Astrocyte of the spinal cord (primary cell): Measurements from ENCODE around the gene PLAC9.

Source experiments
- DNase-seq: peaks from one replicate; pipeline ENCODE4 v3.0.0; 2011; ENCODE audit warnings: low read depth, low spot score
- H3K4me3 ChIP-seq: 2 replicates; pipeline ENCODE4 v1.5.1; 2011; ENCODE audit warnings: low read depth, mild to moderate bottlenecking, low read length, moderate library complexity
- in situ Hi-C: cut with HindIII; loops from 2 replicates; pipeline ENCODE4 v1.10.0; 2017; ENCODE audit warnings: low sequenced_read_pairs
- TF ChIP-seq, protein P1 (sequence below): IDR thresholded peaks from 2 replicates; pipeline ENCODE4 v1.5.1; 2012; ENCODE audit warnings: low read depth, mild to moderate bottlenecking, low read length, inconsistent platforms

Gene PLAC9

GRCh38 chr10:80187465-80188409 is 55.2 kb downstream of the PLAC9 start:
- H3K4me3 ChIP-seq = no peak overlapping the region
- in situ Hi-C loops = no loop called here
- TF ChIP-seq, protein P1, sequence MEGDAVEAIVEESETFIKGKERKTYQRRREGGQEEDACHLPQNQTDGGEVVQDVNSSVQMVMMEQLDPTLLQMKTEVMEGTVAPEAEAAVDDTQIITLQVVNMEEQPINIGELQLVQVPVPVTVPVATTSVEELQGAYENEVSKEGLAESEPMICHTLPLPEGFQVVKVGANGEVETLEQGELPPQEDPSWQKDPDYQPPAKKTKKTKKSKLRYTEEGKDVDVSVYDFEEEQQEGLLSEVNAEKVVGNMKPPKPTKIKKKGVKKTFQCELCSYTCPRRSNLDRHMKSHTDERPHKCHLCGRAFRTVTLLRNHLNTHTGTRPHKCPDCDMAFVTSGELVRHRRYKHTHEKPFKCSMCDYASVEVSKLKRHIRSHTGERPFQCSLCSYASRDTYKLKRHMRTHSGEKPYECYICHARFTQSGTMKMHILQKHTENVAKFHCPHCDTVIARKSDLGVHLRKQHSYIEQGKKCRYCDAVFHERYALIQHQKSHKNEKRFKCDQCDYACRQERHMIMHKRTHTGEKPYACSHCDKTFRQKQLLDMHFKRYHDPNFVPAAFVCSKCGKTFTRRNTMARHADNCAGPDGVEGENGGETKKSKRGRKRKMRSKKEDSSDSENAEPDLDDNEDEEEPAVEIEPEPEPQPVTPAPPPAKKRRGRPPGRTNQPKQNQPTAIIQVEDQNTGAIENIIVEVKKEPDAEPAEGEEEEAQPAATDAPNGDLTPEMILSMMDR = no peak
- DNase-seq = no peak

- in situ Hi-C loops = no loop called here
- H3K4me3 ChIP-seq = no peak overlapping the region
- TF ChIP-seq, protein P1 = no peak
- DNase-seq = no peak
Measured at GRCh38 chr10:80188713-80189112, 56.2 kb downstream of the PLAC9 start.

- no peak overlapping the region for H3K4me3 ChIP-seq
- TF ChIP-seq, protein P1 = no peak
- in situ Hi-C loops = no loop called here
- DNase-seq = no peak
Measured at GRCh38 chr10:80191589-80192270, 59.2 kb downstream of the PLAC9 start.

- in situ Hi-C loops = no loop called here
- no peak overlapping the region for H3K4me3 ChIP-seq
- DNase-seq = no peak
- TF ChIP-seq, protein P1 = no peak
Measured at GRCh38 chr10:80192553-80192952, 60.0 kb downstream of the PLAC9 start.

GRCh38 chr10:80194373-80195045 is 62.0 kb downstream of the PLAC9 start:
- in situ Hi-C loops = no loop called here
- no peak for DNase-seq
- H3K4me3 ChIP-seq = no peak overlapping the region
- TF ChIP-seq, protein P1 = no peak
